ENCODE results near the gene DAP.

Gene DAP

GRCh38 chr5:10712574-10713366 is 48.3 kb downstream of the DAP start:
- Histone ChIP-seq H3K36me3 (no peaks in the 10 kb centered on the region; the same call in 1 of the 2 replicates), H3K4me1 (no peaks in the 10 kb centered on the region), H3K9me3 (no peaks in the 10 kb centered on the region), H3K27me3 (no peaks in the 10 kb centered on the region), H3K4me3 (ENCODE audit: low read depth, low read length) (no peak overlapping the region)
- TF ChIP-seq, protein P1, sequence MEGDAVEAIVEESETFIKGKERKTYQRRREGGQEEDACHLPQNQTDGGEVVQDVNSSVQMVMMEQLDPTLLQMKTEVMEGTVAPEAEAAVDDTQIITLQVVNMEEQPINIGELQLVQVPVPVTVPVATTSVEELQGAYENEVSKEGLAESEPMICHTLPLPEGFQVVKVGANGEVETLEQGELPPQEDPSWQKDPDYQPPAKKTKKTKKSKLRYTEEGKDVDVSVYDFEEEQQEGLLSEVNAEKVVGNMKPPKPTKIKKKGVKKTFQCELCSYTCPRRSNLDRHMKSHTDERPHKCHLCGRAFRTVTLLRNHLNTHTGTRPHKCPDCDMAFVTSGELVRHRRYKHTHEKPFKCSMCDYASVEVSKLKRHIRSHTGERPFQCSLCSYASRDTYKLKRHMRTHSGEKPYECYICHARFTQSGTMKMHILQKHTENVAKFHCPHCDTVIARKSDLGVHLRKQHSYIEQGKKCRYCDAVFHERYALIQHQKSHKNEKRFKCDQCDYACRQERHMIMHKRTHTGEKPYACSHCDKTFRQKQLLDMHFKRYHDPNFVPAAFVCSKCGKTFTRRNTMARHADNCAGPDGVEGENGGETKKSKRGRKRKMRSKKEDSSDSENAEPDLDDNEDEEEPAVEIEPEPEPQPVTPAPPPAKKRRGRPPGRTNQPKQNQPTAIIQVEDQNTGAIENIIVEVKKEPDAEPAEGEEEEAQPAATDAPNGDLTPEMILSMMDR (IDR thresholded peaks at IDR 0.05; ENCODE audit: low read depth, low read length): no peak
- no peak for DNase-seq

- TF ChIP-seq, protein P1 (IDR thresholded peaks at IDR 0.05; ENCODE audit: low read depth, low read length): no peak
- H3K27me3 ChIP-seq: no peaks in the 10 kb centered on the region
- H3K36me3 ChIP-seq: no peaks in the 10 kb centered on the region; the same call in 1 of the 2 replicates
- H3K4me1 ChIP-seq: no peaks in the 10 kb centered on the region
- no peak for DNase-seq
- no peak overlapping the region for H3K4me3 ChIP-seq (ENCODE audit: low read depth, low read length)
- no peaks in the 10 kb centered on the region for H3K9me3 ChIP-seq
These were observed 49.5 kb downstream of the DAP start for GRCh38 chr5:10711562-10711961.

DNA sequence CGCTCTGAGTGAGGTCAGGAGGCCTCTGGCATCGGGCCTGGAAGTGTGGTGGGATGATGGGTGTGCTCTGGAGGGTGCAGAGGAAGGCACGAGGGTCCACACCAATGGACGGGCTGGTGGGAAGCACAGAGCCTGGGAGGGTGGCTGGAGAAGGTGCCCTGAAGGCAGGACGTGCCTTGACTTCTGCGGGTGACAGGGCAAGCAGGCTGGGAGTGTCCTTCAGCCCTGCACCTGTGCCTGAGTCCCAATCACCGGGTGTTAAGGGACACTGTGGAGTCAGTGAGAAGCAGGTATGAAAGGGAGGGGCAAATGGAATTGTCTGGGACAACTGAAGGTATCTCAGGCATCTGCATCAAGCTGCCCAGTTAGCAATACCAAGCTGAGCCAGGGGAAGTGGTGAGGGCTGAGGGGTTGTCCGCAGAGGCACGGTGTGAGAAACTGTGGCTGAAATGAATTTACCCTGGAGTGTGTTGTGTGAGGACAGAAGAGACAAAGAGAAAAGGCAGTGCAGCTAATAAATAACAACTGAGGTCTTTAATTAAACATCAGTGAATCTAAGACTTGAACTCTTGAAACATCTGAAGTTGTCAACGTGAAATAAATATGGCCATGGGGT is 50.4 kb downstream of the DAP start:
- TF ChIP-seq, protein P1 (IDR thresholded peaks at IDR 0.05; ENCODE audit: low read depth, low read length): no peak
- no peaks in the 10 kb centered on the region; the same call in 1 of the 2 replicates for H3K36me3 ChIP-seq
- no peak overlapping the region for H3K4me3 ChIP-seq (ENCODE audit: low read depth, low read length)
- H3K9me3 ChIP-seq: no peaks in the 10 kb centered on the region
- no peak for DNase-seq
- no peaks in the 10 kb centered on the region for H3K27me3 ChIP-seq
- H3K4me1 ChIP-seq: no peaks in the 10 kb centered on the region

DNA sequence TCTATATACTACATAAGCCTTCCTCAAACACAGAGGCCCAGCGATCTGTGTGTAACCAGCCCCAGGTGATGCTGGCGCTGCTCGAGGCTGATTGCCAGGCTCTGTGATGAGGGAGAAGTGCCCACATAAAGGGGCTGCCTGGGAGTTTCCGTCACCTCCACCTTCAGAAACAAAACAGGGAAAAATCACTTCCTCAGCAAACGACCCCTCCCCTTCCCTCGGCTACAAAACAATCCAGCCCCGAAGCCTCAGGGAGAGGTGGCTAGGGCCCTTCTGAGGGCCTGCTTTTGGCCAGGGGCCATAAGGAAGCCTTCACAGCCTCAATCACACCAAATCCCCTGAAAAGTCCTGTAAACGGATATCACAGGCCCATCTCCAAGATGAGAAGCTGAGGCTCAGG is 51.1 kb downstream of the DAP start:
- no peaks in the 10 kb centered on the region; the same call in 1 of the 2 replicates for H3K36me3 ChIP-seq
- no peaks in the 10 kb centered on the region for H3K27me3 ChIP-seq
- H3K4me3 ChIP-seq (ENCODE audit: low read depth, low read length): no peak overlapping the region
- H3K4me1 ChIP-seq: 0 out of 2 replicates have a peak, but pooled peaks cover under 1% of the 10 kb centered on the region
- no peaks in the 10 kb centered on the region for H3K9me3 ChIP-seq
- DNase-seq: no peak
- TF ChIP-seq, protein P1 (IDR thresholded peaks at IDR 0.05; ENCODE audit: low read depth, low read length): no peak

GRCh38 chr5:10709409-10709808 is 51.6 kb downstream of the DAP start:
- DNase-seq: no peak
- TF ChIP-seq, protein P1 (IDR thresholded peaks at IDR 0.05; ENCODE audit: low read depth, low read length): no peak
- H3K9me3 ChIP-seq: no peaks in the 10 kb centered on the region

More at GRCh38 chr5:10709409-10709808, 51.6 kb downstream of the DAP start:
- no peak overlapping the region for H3K4me3 ChIP-seq (ENCODE audit: low read depth, low read length)
- 0 out of 2 replicates have a peak, but pooled peaks cover 3% of the 10 kb centered on the region for H3K4me1 ChIP-seq
- no peaks in the 10 kb centered on the region; the same call in 1 of the 2 replicates for H3K36me3 ChIP-seq
- no peaks in the 10 kb centered on the region for H3K27me3 ChIP-seq

Measured in BE2C (cell line).